ACC112 (cell line): ENCODE measurements around the gene GPS2.
"Not testable (repeated sequence)": the region's sequence is repeated elsewhere in the genome, so short reads cannot be mapped to it uniquely, and the experiment has no call there.

Experiments used
- H2AFZ ChIP-seq: fragments of 200-600 bp; sonication (generic); one replicate; pipeline ENCODE4 v1.6.0; 2017; ENCODE audit warnings: antibody characterized with exemption, low read length; ENCODE audit not compliant: unreplicated experiment
- H3K27ac ChIP-seq: fragments of 200-600 bp; sonication (generic); 2 replicates; pipeline ENCODE4 v1.5.1; 2014; ENCODE audit warnings: low read depth, mild to moderate bottlenecking, antibody characterized with exemption, low read length, moderate library complexity
- H3K27me3 ChIP-seq: fragments of 200-600 bp; sonication (generic); 2 replicates; pipeline ENCODE4 v1.6.1; 2014; ENCODE audit warnings: mild to moderate bottlenecking, antibody characterized with exemption, low read length, moderate library complexity, mixed read lengths; ENCODE audit not compliant: insufficient read depth
- H3K36me3 ChIP-seq: fragments of 200-600 bp; sonication (generic); 2 replicates; pipeline ENCODE4 v1.6.1; 2016; ENCODE audit warnings: mild to moderate bottlenecking, antibody characterized with exemption, low read length, moderate library complexity, mixed read lengths; ENCODE audit not compliant: insufficient read depth
- H3K4me1 ChIP-seq: fragments of 200-600 bp; sonication (generic); one replicate; pipeline ENCODE4 v1.6.1; 2016; ENCODE audit warnings: low read length, mixed read lengths; ENCODE audit not compliant: insufficient read depth, unreplicated experiment, control insufficient read depth
- H3K4me3 ChIP-seq: fragments of 200-600 bp; sonication (generic); 2 replicates; pipeline ENCODE4 v1.5.1; 2014; ENCODE audit warnings: mild to moderate bottlenecking, low read depth, low read length
- H3K79me2 ChIP-seq: fragments of 200-600 bp; sonication (generic); one replicate; pipeline ENCODE4 v1.6.0; 2016; ENCODE audit warnings: low read length; ENCODE audit not compliant: control insufficient read depth, unreplicated experiment, insufficient read depth

The GPS2 gene

DNA sequence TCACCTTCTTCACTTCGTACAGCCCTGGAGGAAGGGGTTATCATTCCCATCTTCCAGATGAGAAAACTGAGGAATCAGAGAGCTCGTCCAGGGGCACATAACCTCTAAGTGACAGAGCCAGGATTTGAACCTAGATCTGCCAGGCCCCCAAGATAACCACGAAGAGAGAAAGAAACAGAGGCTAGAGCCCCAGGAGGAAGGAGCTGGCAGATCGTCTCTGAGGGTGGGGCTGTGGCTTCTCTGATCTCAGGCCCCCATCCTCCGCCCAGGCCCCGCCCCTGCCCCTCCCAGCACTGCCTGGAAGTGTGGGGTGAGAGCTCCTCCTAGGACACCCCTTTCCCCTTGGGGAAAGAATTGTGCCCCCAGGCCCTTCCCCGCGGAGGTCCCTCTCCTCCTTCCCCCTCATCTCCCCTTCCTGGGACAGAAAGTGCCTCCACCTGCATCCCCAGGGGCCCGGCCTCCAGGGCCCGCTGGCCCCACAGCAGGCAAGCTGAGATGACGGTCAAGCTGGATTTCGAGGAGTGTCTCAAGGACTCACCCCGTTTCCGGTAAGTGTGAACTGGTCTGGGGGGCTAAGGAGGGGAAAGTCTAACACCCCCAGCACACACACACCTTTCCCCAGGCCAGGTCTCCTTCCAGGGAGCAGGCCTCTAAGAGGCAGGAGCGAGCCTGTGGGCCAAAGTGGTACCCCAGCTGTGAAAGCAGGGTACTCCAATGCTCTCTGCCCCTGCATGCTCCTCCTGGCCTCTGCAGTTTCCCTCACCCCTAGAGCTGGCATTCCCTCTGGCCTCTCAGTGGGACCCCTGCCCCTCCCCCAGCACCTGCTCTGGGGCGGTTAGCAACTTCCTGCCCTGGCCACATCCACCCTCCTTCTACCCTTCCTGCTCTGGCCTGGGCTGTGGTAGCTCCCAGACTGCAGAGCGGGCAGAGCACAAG, 21.3 kb upstream of the GPS2 start, which contains the start of gene ACAP1:
Gene ACAP1, plus strand, starts transcription at position 290 of the 936 bp plus-strand sequence. Its CDS starts 206 bp downstream, at position 496.
- Histone ChIP-seq H3K4me3 (no peak within 1 kb of the TSS), H3K4me1 (no peaks in the 10 kb centered on the region), H3K36me3 (no peaks in the 10 kb centered on the region), H2AFZ (no peak within 1 kb of the TSS), H3K27me3 (no peaks in the 10 kb centered on the region), H3K27ac (no peak within 1 kb of the TSS), H3K79me2 (no peaks in the 10 kb centered on the region)

DNA sequence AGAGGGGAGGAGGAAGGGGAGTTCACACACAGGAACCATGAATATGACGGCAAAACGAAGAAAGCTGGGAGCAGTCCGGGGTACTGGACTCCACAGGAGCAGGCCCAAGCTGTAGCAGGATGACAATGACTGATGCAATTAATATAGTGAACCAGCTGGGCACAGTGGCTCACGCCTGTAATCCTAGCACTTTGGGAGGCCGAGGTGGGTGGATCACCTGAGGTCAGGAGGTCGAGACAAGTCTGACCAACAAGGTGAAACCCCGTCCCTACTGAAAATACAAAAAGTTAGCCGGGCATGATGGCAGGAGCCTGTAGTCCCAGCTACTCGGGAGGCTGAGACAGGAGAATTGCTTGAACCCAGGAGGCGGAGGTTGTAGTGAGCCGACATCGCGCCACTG, 20.6 kb upstream of the GPS2 start:
- H3K27ac ChIP-seq, H3K79me2 ChIP-seq, H3K4me3 ChIP-seq: not testable (repeated sequence)

DNA sequence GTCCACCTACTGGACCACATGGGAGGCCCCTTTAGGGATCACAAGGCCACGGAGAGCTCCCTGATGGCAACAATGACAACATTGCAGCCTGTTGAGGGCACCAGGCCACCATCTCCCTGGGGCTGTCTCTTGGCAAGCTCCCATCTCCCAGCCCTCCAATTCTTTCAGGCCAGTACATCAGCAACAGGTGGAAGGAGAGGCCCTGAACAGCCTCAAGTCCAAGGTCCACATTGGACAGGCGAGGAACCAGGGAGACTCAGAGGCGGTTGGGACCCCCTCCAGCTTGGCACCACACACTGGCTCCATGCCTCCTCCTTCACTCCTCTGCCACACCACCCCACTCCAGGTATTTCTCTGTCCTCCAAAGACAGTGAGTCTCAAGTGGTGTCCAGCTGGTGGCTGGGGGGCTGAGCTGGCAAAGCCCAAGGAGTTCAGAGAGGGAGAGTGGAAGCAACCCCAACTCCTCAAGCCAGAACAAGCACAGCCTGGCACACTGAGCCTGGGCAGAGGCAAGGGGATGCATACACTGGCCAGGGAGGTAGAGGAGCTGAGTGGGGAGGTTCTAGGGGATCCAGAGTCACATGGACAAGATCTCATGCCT, 19.9 kb upstream of the GPS2 start:
- H2AFZ ChIP-seq, result no peak overlapping the region
- H3K36me3 ChIP-seq, result no peaks in the 10 kb centered on the region
- no peak overlapping the region for H3K4me3 ChIP-seq
- H3K27me3 ChIP-seq, result no peaks in the 10 kb centered on the region
- H3K4me1 ChIP-seq, result peaks cover 5% of the 10 kb centered on the region
- H3K27ac ChIP-seq, result no peak overlapping the region
- H3K79me2 ChIP-seq, result no peaks in the 10 kb centered on the region

More for the DNA sequence above, 20.6 kb upstream of the GPS2 start:
- H2AFZ ChIP-seq, H3K4me1 ChIP-seq, H3K36me3 ChIP-seq, H3K27me3 ChIP-seq: not testable (repeated sequence)

GRCh38 chr17:7332600-7333069, 17.5 kb upstream of the GPS2 start:
- H2AFZ ChIP-seq, H3K4me3 ChIP-seq, H3K36me3 ChIP-seq, H3K27ac ChIP-seq, H3K27me3 ChIP-seq: not testable (repeated sequence)
- H3K4me1 ChIP-seq, result peaks cover 14% of the 10 kb centered on the region
- H3K79me2 ChIP-seq, result peaks cover 11% of the 10 kb centered on the region

DNA sequence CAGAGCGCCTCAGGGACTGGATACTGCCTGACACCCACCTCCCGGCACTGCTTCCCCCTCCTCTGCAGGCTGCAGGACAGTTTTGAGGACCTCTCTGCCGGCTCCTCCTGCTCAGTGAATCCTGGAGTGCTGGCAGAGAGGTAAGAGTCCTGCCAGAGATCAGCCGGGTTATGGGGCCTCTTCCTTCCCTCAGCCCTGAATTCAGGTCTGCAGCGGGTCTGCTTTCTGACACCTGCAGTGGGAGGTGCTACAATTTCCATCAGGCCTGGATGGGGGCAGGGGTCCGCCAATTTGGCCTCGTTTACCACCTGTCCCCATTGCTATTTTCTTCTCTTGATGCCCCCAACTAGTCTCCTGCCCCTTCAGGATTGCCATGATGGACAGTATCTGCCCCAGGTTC, 17.0 kb upstream of the GPS2 start:
- H3K4me3 ChIP-seq, result no peak overlapping the region
- H3K36me3 ChIP-seq, result no peaks in the 10 kb centered on the region
- H3K27ac ChIP-seq, result no peak overlapping the region
- H3K4me1 ChIP-seq, result peaks cover 16% of the 10 kb centered on the region
- no peaks in the 10 kb centered on the region for H3K27me3 ChIP-seq
- peaks cover 15% of the 10 kb centered on the region for H3K79me2 ChIP-seq
- no peak overlapping the region for H2AFZ ChIP-seq

GRCh38 chr17:7330638-7331015, 15.5 kb upstream of the GPS2 start:
- Histone ChIP-seq H3K79me2 (peaks cover 15% of the 10 kb centered on the region), H3K4me3 (peak overlapping the region; percentile 96), H2AFZ (peak overlapping the region; percentile 95), H3K27me3 (no peaks in the 10 kb centered on the region), H3K4me1 (peaks cover 16% of the 10 kb centered on the region), H3K36me3 (no peaks in the 10 kb centered on the region), H3K27ac (no peak overlapping the region)

- no peaks in the 10 kb centered on the region for H3K27me3 ChIP-seq
- H3K4me1 ChIP-seq, result peaks cover 16% of the 10 kb centered on the region
- H3K27ac ChIP-seq, result peak overlapping the region; percentile 79
- H2AFZ ChIP-seq, result peak overlapping the region; percentile 95
- peaks cover 15% of the 10 kb centered on the region for H3K79me2 ChIP-seq
- peak overlapping the region; percentile 96 for H3K4me3 ChIP-seq
- no peaks in the 10 kb centered on the region; the same call in 1 of the 2 replicates for H3K36me3 ChIP-seq
These were observed 15.0 kb upstream of the GPS2 start for GRCh38 chr17:7329997-7330637.

DNA sequence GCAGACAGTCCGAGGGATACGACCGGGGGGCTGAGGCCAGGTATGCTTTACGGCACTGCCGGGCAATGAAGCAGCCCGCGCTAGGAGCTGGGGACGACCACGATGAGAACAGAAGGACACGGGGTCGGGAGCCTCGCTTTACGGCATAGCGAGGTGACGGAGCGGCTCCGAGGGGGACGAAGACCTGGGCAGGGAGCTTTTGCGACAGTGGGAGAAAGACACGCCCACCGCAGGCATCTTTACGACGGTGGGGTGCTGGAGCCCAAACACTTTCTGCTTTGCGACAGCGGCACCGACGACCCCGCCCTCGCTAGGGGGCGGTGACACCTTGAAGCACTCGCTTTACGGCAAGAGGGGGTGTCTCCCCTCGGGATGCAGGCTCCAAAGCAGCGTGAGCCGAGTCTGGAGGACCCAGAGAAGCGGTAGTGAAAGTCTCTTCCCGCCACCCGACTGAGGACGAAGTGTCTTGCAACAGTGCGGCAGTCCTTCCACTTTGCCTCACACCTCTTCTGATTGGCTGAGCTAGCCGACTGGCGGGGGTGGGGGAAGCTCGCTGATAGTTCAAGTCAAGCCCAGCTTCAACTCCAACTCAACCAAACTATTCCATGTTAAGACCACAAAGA, 14.3 kb upstream of the GPS2 start:
- peaks cover 16% of the 10 kb centered on the region for H3K4me1 ChIP-seq
- H3K36me3 ChIP-seq, result no peaks in the 10 kb centered on the region; the same call in 1 of the 2 replicates
- H3K79me2 ChIP-seq, result peaks cover 15% of the 10 kb centered on the region
- peak overlapping the region; percentile 89 for H2AFZ ChIP-seq
- peak overlapping the region; percentile 96 for H3K4me3 ChIP-seq
- peak overlapping the region; percentile 79 for H3K27ac ChIP-seq
- no peaks in the 10 kb centered on the region for H3K27me3 ChIP-seq

DNA sequence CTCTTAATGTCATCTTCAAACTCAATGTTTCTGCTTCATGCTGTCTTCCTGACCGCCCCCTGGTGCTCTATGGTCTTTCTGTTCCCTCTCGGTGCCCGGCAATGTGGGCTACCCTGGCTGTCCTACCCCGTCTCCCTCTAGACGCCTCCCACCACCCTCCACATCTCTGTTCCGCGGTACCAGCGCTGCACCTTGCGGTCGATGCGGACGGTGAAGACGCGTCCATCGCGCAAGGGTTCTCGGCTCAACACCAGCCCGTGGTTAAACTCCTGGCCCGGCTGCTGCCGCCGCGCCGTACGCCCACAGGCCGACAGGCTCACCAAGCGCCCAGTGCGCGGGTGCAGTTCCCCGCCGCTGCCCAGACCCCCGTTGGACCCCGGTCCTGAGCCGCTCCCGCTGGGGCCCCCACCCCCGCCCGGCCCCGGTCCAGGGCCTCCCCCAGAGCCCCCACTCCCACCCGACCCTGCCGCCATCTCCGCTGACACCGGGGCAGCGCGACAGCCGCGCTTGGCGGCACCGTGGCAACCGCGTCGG, 13.7 kb upstream of the GPS2 start, which contains the start of gene NEURL4:
Gene NEURL4, minus strand, starts transcription at position 496 of the 534 bp plus-strand sequence. Its CDS starts 23 bp downstream, at position 473.
- H3K27ac ChIP-seq, result peak within 1 kb of the TSS; percentile 79
- H2AFZ ChIP-seq, result peak within 1 kb of the TSS; percentile 95
- no peaks in the 10 kb centered on the region for H3K27me3 ChIP-seq
- peaks cover 16% of the 10 kb centered on the region for H3K4me1 ChIP-seq
- H3K4me3 ChIP-seq, result peak within 1 kb of the TSS; percentile 96
- no peaks in the 10 kb centered on the region; the same call in 1 of the 2 replicates for H3K36me3 ChIP-seq
- H3K79me2 ChIP-seq, result peaks cover 15% of the 10 kb centered on the region

GRCh38 chr17:7328009-7328408, 12.8 kb upstream of the GPS2 start:
- peaks cover 16% of the 10 kb centered on the region for H3K4me1 ChIP-seq
- no peak overlapping the region for H3K27ac ChIP-seq
- H3K36me3 ChIP-seq, result peaks cover 6% of the 10 kb centered on the region; the same call in 1 of the 2 replicates
- peak overlapping the region; percentile 96 for H3K4me3 ChIP-seq
- no peak overlapping the region for H2AFZ ChIP-seq
- H3K79me2 ChIP-seq, result peaks cover 15% of the 10 kb centered on the region
- H3K27me3 ChIP-seq, result no peaks in the 10 kb centered on the region
